HepG2 (cell line): Measurements from ENCODE around the gene SDK2. TPM values are rescaled to one million over a fixed set of nuclear protein-coding genes. Genes with fewer than 3 reads are reported as not detected.

Experiments
- ATAC-seq: fragments of 200-7000 bp; cut with Tn5 transposase; 3 replicates; pipeline ENCODE4 v1.9.1; 2020; ENCODE audit warnings: mild to moderate bottlenecking, moderate library complexity
- BruUV-seq: library from RNA; stranded (reverse); fragments of 400-500 nt; replicated peaks from 2 replicates; lab custom pipeline; 2021; lab: Mats Ljungman, UMichigan
- CTCF ChIA-PET: fragments of 300-600 bp; formaldehyde crosslinking; extraction: SDS; loops from one replicate; lab custom pipeline; 2021; ENCODE audit warnings: low total read pairs, inconsistent platforms, low intra/inter-chr PET ratio; lab: Yijun Ruan, JAX
- POLR2A ChIA-PET: fragments of 350-600 bp; sonication (Branson Sonifier 250); formaldehyde crosslinking; loops from one replicate; lab custom pipeline; 2020; ENCODE audit warnings: antibody characterized with exemption, inconsistent platforms; lab: Yijun Ruan, JAX
- DNase-seq: peaks from one replicate; pipeline ENCODE4 v3.0.0-alpha.2; 2015; ENCODE audit warnings: low spot score
- FAIRE-seq: peaks from 3 replicates; lab custom pipeline; 2011; peaks lifted over from hg19 to GRCh38; lab: Jason Lieb, UNC
- H2AFZ ChIP-seq: one replicate; pipeline ENCODE4 v1.6.1; 2011; ENCODE audit warnings: low read length, inconsistent platforms
- H3K27ac ChIP-seq: fragments of 300-600 bp; 3 replicates; pipeline ENCODE4 v1.8.0; 2011; ENCODE audit warnings: mixed run types, mild to moderate bottlenecking, mixed read lengths, low read length, inconsistent platforms; ENCODE audit not compliant: insufficient read depth; ENCODE audit errors: extremely low read length
- H3K27me3 ChIP-seq, 2 experiments: fragments of 200-600 bp in 1 of 2; 2 replicates in 1 of 2; 3 replicates in 1 of 2; pipeline versions ENCODE4 v1.6.0 to v1.8.0; 2011; ENCODE audit warnings: low read length in 2 of 2, mild to moderate bottlenecking in 2 of 2, moderate library complexity in 2 of 2, inconsistent platforms in 1 of 2; ENCODE audit not compliant: insufficient read depth in 2 of 2, control insufficient read depth in 1 of 2
- H3K36me3 ChIP-seq, 2 experiments: fragments of 200-600 bp in 1 of 2; replicated peaks in 1 of 2; 2 replicates in 1 of 2; 3 replicates in 1 of 2; pipeline versions ENCODE4 v1.5.1 to v1.8.0; 2011; ENCODE audit warnings: low read length in 2 of 2, inconsistent platforms in 1 of 2; ENCODE audit not compliant: insufficient read depth in 2 of 2, control insufficient read depth in 1 of 2
- H3K4me1 ChIP-seq: 2 replicates; pipeline ENCODE4 v1.5.1; 2012; ENCODE audit warnings: low read length, inconsistent platforms; ENCODE audit not compliant: insufficient read depth
- H3K4me2 ChIP-seq: 2 replicates; pipeline ENCODE4 v1.6.0; 2011; ENCODE audit warnings: low read depth, low read length, inconsistent platforms
- H3K4me3 ChIP-seq, 3 experiments: fragments of 200-600 bp in 1 of 3; sonication (generic), shearing (Covaris generic) in 1 of 3; replicated peaks in 1 of 3; 2 replicates each; pipeline ENCODE4 v1.5.1; 2011 to 2016; ENCODE audit warnings: low read length in 3 of 3, inconsistent platforms in 2 of 3, low read depth in 2 of 3, mild to moderate bottlenecking in 2 of 3, control low read depth in 1 of 3, mixed read lengths in 1 of 3; ENCODE audit not compliant: insufficient read depth in 1 of 3
- H3K79me2 ChIP-seq: one replicate; pipeline ENCODE4 v1.6.1; 2011; ENCODE audit warnings: low read length, inconsistent platforms; ENCODE audit not compliant: insufficient read depth
- H3K9ac ChIP-seq: 2 replicates; pipeline ENCODE4 v1.6.0; 2011; ENCODE audit warnings: mild to moderate bottlenecking, low read depth, low read length, inconsistent platforms; ENCODE audit not compliant: insufficient read depth
- H3K9me3 ChIP-seq: 2 replicates; pipeline ENCODE4 v1.5.1; 2012; ENCODE audit warnings: mild to moderate bottlenecking, low read length
- H4K20me1 ChIP-seq: 2 replicates; pipeline ENCODE4 v1.6.0; 2011; ENCODE audit warnings: inconsistent platforms, mild to moderate bottlenecking, low read length, moderate library complexity; ENCODE audit not compliant: insufficient read depth
- DPF2 ChIP-seq: sonication (generic); formaldehyde crosslinking; IDR thresholded peaks from 2 replicates; pipeline ENCODE4 v1.4.0; 2020; ENCODE audit warnings: mild to moderate bottlenecking, low read depth, missing genetic modification reagents, borderline replicate concordance
- FOXM1 ChIP-seq: sonication (generic); formaldehyde crosslinking; IDR thresholded peaks from 2 replicates; pipeline ENCODE4 v1.5.0; 2020; ENCODE audit warnings: missing genetic modification reagents
- GLI4 ChIP-seq: sonication (generic); formaldehyde crosslinking; IDR thresholded peaks from 2 replicates; pipeline ENCODE4 v1.5.1; 2020; ENCODE audit warnings: missing genetic modification reagents, mild to moderate bottlenecking, moderate library complexity, borderline replicate concordance
- NRL ChIP-seq: sonication (generic); formaldehyde crosslinking; IDR thresholded peaks from 2 replicates; pipeline ENCODE4 v1.5.0; 2020; ENCODE audit warnings: missing genetic modification reagents, mild to moderate bottlenecking, moderate library complexity, borderline replicate concordance
- PRPF4 ChIP-seq: fragments of 200-400 bp; formaldehyde crosslinking; IDR thresholded peaks from 2 replicates; pipeline ENCODE4 v1.6.1; 2016; ENCODE audit warnings: low read length, low read depth; ENCODE audit not compliant: poor library complexity, severe bottlenecking
- STAT5B ChIP-seq: sonication (generic); formaldehyde crosslinking; IDR thresholded peaks from 2 replicates; pipeline ENCODE4 v1.4.0; 2020; ENCODE audit warnings: missing genetic modification reagents
- TAF1 ChIP-seq: sonication (generic); formaldehyde crosslinking; IDR thresholded peaks from 2 replicates; pipeline ENCODE4 v1.4.0; 2020; ENCODE audit warnings: missing genetic modification reagents
- ZNF34 ChIP-seq: sonication (generic); formaldehyde crosslinking; IDR thresholded peaks from 2 replicates; pipeline ENCODE4 v1.4.0; 2020; ENCODE audit warnings: mild to moderate bottlenecking, missing genetic modification reagents, borderline replicate concordance
- ZNF709 ChIP-seq: sonication (generic); formaldehyde crosslinking; IDR thresholded peaks from 2 replicates; pipeline ENCODE4 v1.5.0; 2020; ENCODE audit warnings: mild to moderate bottlenecking, missing genetic modification reagents
- WGBS: methylation state at CpG from one replicate; pipeline ENCODE4 v1.1.6; 2017; ENCODE audit warnings: low lambda C conversion rate; 5-methylcytosine and 5-hydroxymethylcytosine counted together
- in situ Hi-C: cut with HindIII; loops from 2 replicates; pipeline ENCODE4 v1.10.0; 2017; ENCODE audit warnings: low pct_unique_long_range_greater_than_20kb; ENCODE audit not compliant: extremely low pct_ligation_motif_present
- intact Hi-C: fragments of 100-400 bp; cut with micrococcal nuclease; formaldehyde crosslinking; loops from one replicate; pipeline ENCODE4 v1.10.0; 2022; ENCODE audit not compliant: unreplicated experiment
- polyA plus RNA-seq, 8 experiments: library from polyadenylated mRNA; depleted of rRNA in 3 of 8; stranded (reverse) in 7 of 8; unstranded in 1 of 8; fragments of >200 nt; fragmentation: Illumina TruSeq in 4 of 8; extraction: Trizol in 4 of 8; gene quantifications; 2 replicates each; pipeline versions ENCODE4 v1.2.1 to v1.2.3, GENCODE V29; 2011 to 2016; ENCODE audit warnings: low read depth in 4 of 8, missing spikeins in 1 of 8, mixed read lengths in 1 of 8; ENCODE audit not compliant: insufficient read depth in 1 of 8
- total RNA-seq, 5 experiments: library from RNA; depleted of rRNA; stranded (reverse); fragments of >200 nt; fragmentation: Illumina TruSeq; extraction: Trizol; gene quantifications; 2 replicates each; pipeline ENCODE4 v1.2.3, GENCODE V29; 2016; ENCODE audit warnings: low read depth in 1 of 5
- TF ChIP-seq, protein P1 (sequence below): fragments of 450-650 bp; IDR thresholded peaks from 2 replicates; pipeline ENCODE4 v1.6.1; 2016

SDK2 gene
- total and polyA plus RNA-seq, 2 of the 13 experiments (the other 11 are each of a cell fraction or from before 2014, with no cell fraction given): not detected

DNA sequence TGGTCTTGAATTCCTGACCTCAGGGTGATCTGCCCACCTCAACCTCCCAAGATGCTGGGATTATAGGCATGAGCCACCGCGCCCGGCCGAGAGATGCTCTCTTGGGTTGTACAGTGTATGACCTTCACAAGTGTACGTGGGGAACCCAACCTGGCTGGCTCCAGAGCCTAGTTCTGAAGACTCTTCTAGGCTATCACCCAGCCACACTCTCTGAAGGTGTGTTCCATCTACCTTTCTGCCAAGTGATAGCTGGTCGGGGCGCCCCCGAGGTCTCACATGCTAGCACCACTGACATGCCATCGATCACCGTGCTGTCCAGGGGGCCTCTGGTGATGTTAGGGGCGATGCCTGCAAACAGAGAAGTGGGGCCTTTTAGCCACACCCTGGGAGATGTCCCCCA lies 210.7 kb downstream of the SDK2 start:
- WGBS: 57% methylated on average over 4 of the region's 11 CpGs
- no peak overlapping the region for H3K4me2 ChIP-seq
- no peak for FAIRE-seq
- H3K9me3 ChIP-seq: no peaks in the 10 kb centered on the region
- H3K9ac ChIP-seq: no peak overlapping the region
- POLR2A ChIA-PET: no interaction called here
- no TSS peak for BruUV-seq
- CTCF ChIA-PET: no interaction called here
- H3K27ac ChIP-seq: no peak overlapping the region
- H3K4me3 ChIP-seq: no peak overlapping the region
- no peak overlapping the region for H2AFZ ChIP-seq
- no peak for ATAC-seq
- no peaks in the 10 kb centered on the region for H3K79me2 ChIP-seq
- TF ChIP-seq TAF1 (CRISPR knock-in tag): no peak
- TF ChIP-seq NRL (CRISPR knock-in tag): no peak
- TF ChIP-seq FOXM1 (CRISPR knock-in tag): no peak
- TF ChIP-seq GLI4: no peak
- no peak for TF ChIP-seq DPF2 (CRISPR knock-in tag)
- TF ChIP-seq STAT5B (CRISPR knock-in tag): no peak
- no peak for TF ChIP-seq ZNF709 (CRISPR knock-in tag)
- no peak for TF ChIP-seq PRPF4
- no peaks in the 10 kb centered on the region for H4K20me1 ChIP-seq
- peaks cover 19 to 79% of the 10 kb centered on the region in 2 experiments for H3K27me3 ChIP-seq
- H3K36me3 ChIP-seq: no peaks in the 10 kb centered on the region
- intact Hi-C loops: no loop called here
- DNase-seq: no peak
- peaks cover 7% of the 10 kb centered on the region; the same call in 1 of the 2 replicates for H3K4me1 ChIP-seq
- in situ Hi-C loops: loop anchor here (10.0 to 25.0 kb wide), 2 partner anchors 529 to 751 kb away; no protein-coding TSS in a partner anchor

DNA sequence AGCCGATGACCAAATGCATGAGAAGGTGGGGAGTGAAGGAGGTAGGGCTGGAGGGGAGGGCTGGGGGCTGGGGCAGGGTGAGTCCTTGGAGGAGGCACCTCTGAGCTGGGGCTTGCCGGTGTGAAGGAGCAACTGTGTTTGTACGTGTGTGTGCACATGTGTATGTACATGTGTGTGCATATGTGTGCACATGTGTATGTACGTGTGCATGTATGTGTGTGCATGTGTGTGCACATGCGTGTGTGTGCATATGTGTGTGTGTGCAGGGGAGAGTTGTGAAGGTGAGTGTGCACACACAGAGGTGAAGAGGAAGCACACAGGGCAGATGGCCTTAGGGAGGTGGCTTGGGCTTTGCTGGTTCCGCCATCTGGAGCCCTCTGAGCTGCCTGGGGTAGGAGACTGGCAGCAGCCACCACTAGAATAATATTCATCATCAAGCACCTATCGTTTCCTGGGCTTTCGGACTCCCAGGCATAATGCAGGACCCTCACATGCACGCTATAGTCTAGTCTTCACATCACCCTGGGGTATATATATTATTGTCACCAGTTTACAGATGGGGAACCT lies 211.5 kb downstream of the SDK2 start:
- 3% methylated on average over 9 of the region's 9 CpGs for WGBS
- DNase-seq (no peak), ATAC-seq (no peak)
- Histone ChIP-seq H3K9ac (no peak overlapping the region), H3K4me3 (no peak overlapping the region), H3K4me1 (peaks cover 7% of the 10 kb centered on the region; the same call in 1 of the 2 replicates), H3K9me3 (no peaks in the 10 kb centered on the region)
- in situ Hi-C loops (loop anchor here (10.0 to 25.0 kb wide), 2 partner anchors 530 to 752 kb away; no protein-coding TSS in a partner anchor), intact Hi-C loops (no loop called here)
- POLR2A ChIA-PET: no interaction called here
- TF ChIP-seq, protein P1, sequence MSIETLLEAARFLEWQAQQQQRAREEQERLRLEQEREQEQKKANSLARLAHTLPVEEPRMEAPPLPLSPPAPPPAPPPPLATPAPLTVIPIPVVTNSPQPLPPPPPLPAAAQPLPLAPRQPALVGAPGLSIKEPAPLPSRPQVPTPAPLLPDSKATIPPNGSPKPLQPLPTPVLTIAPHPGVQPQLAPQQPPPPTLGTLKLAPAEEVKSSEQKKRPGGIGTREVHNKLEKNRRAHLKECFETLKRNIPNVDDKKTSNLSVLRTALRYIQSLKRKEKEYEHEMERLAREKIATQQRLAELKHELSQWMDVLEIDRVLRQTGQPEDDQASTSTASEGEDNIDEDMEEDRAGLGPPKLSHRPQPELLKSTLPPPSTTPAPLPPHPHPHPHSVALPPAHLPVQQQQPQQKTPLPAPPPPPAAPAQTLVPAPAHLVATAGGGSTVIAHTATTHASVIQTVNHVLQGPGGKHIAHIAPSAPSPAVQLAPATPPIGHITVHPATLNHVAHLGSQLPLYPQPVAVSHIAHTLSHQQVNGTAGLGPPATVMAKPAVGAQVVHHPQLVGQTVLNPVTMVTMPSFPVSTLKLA: peak; percentile 94
- TF ChIP-seq ZNF34 (CRISPR knock-in tag): no peak
- TF ChIP-seq, all 625 proteins: peak for 1
- H3K79me2 ChIP-seq: no peaks in the 10 kb centered on the region
- no peak for FAIRE-seq
- CTCF ChIA-PET: no interaction called here
- no peak overlapping the region for H3K27ac ChIP-seq
- no peak overlapping the region for H2AFZ ChIP-seq
- H3K27me3 ChIP-seq: peaks cover 18 to 75% of the 10 kb centered on the region in 2 experiments
- no peak overlapping the region for H3K4me2 ChIP-seq
- H3K36me3 ChIP-seq: no peaks in the 10 kb centered on the region
- BruUV-seq: no TSS peak
- no peaks in the 10 kb centered on the region for H4K20me1 ChIP-seq
